HepG2 (cell line): Measurements from ENCODE around the gene PLPPR2. TPM values are rescaled to one million over a fixed set of nuclear protein-coding genes. Genes with fewer than 3 reads are reported as not detected.
A peak's percentile ranks its signal among the peaks of the same experiment; 100 is the strongest.

Source experiments
- BCL3 ChIP-seq: sonication (generic); formaldehyde crosslinking; IDR thresholded peaks from 2 replicates; pipeline ENCODE4 v1.5.1; 2020; ENCODE audit warnings: mild to moderate bottlenecking, missing genetic modification reagents, moderate library complexity
- BCLAF1 ChIP-seq: fragments of 450-650 bp; IDR thresholded peaks from 2 replicates; pipeline ENCODE4 v1.6.1; 2017; ENCODE audit warnings: mild to moderate bottlenecking
- DR1 ChIP-seq: sonication (generic); formaldehyde crosslinking; IDR thresholded peaks from 2 replicates; pipeline ENCODE4 v1.8.0; 2021; ENCODE audit warnings: mild to moderate bottlenecking, missing genetic modification reagents, inconsistent platforms
- HNF4G ChIP-seq, 2 experiments: sonication (generic) in 1 of 2; formaldehyde crosslinking in 1 of 2; IDR thresholded peaks; 2 replicates each; pipeline versions ENCODE4 v1.4.0 to v1.6.1; 2011 to 2020; ENCODE audit warnings: borderline replicate concordance in 2 of 2, low read depth in 2 of 2, mild to moderate bottlenecking in 2 of 2, low read length in 1 of 2, missing genetic modification reagents in 1 of 2, moderate library complexity in 1 of 2
- KAT7 ChIP-seq: IDR thresholded peaks from 2 replicates; pipeline ENCODE4 v1.6.1; 2018; ENCODE audit warnings: borderline replicate concordance, missing compliant biosample characterization
- RFX5 ChIP-seq: IDR thresholded peaks from 2 replicates; pipeline ENCODE4 v1.6.1; 2011; ENCODE audit warnings: low read depth, low read length, improper control_type of control experiment
- SALL2 ChIP-seq: sonication (generic); formaldehyde crosslinking; IDR thresholded peaks from 2 replicates; pipeline ENCODE4 v1.8.1; 2023; ENCODE audit warnings: mild to moderate bottlenecking, missing genetic modification reagents, inconsistent platforms
- SATB2 ChIP-seq: sonication (generic); formaldehyde crosslinking; IDR thresholded peaks from 2 replicates; pipeline ENCODE4 v1.5.0; 2020; ENCODE audit warnings: missing genetic modification reagents
- SMARCE1 ChIP-seq: fragments of 450-650 bp; IDR thresholded peaks from 2 replicates; pipeline ENCODE4 v1.6.1; 2017; ENCODE audit warnings: borderline replicate concordance
- SOX5 ChIP-seq: IDR thresholded peaks from 2 replicates; pipeline ENCODE4 v1.6.1; 2016; ENCODE audit warnings: borderline replicate concordance
- THYN1 ChIP-seq: sonication (generic); formaldehyde crosslinking; IDR thresholded peaks from 2 replicates; pipeline ENCODE4 v1.8.1; 2023; ENCODE audit warnings: low read depth, mild to moderate bottlenecking, moderate library complexity, missing genetic modification reagents, borderline replicate concordance
- XRCC5 ChIP-seq: fragments of 200-400 bp; formaldehyde crosslinking; optimal IDR thresholded peaks from 2 replicates; pipeline ENCODE3; 2017; ENCODE audit warnings: mild to moderate bottlenecking, low read length
- ZFP36L1 ChIP-seq: sonication (generic); formaldehyde crosslinking; IDR thresholded peaks from 2 replicates; pipeline ENCODE4 v1.8.0; 2022; ENCODE audit warnings: mild to moderate bottlenecking, missing genetic modification reagents, moderate library complexity
- ZNF598 ChIP-seq: sonication (generic); formaldehyde crosslinking; IDR thresholded peaks from 2 replicates; pipeline ENCODE4 v1.5.1; 2020; ENCODE audit warnings: mild to moderate bottlenecking, missing genetic modification reagents, borderline replicate concordance
- ZNF614 ChIP-seq: IDR thresholded peaks from 2 replicates; pipeline ENCODE4 v1.6.1; 2018; ENCODE audit warnings: missing biosample characterization, missing genetic modification reagents, inconsistent platforms, borderline replicate concordance
- ZNF672 ChIP-seq: sonication (generic); formaldehyde crosslinking; IDR thresholded peaks from 2 replicates; pipeline ENCODE4 v1.8.1; 2022; ENCODE audit warnings: missing genetic modification reagents
- ZZZ3 ChIP-seq: sonication (generic); formaldehyde crosslinking; IDR thresholded peaks from 2 replicates; pipeline ENCODE4 v1.4.0; 2020; ENCODE audit warnings: missing genetic modification reagents, mild to moderate bottlenecking, borderline replicate concordance
- polyA plus RNA-seq, 8 experiments: library from polyadenylated mRNA; depleted of rRNA in 3 of 8; stranded (reverse) in 7 of 8; unstranded in 1 of 8; fragments of >200 nt; fragmentation: Illumina TruSeq in 4 of 8; extraction: Trizol in 4 of 8; gene quantifications; 2 replicates each; pipeline versions ENCODE4 v1.2.1 to v1.2.3, GENCODE V29; 2011 to 2016; ENCODE audit warnings: low read depth in 4 of 8, missing spikeins in 1 of 8, mixed read lengths in 1 of 8; ENCODE audit not compliant: insufficient read depth in 1 of 8
- total RNA-seq, 5 experiments: library from RNA; depleted of rRNA; stranded (reverse); fragments of >200 nt; fragmentation: Illumina TruSeq; extraction: Trizol; gene quantifications; 2 replicates each; pipeline ENCODE4 v1.2.3, GENCODE V29; 2016; ENCODE audit warnings: low read depth in 1 of 5
- TF ChIP-seq, protein P1 (sequence below): sonication (generic); formaldehyde crosslinking; IDR thresholded peaks from 2 replicates; pipeline ENCODE4 v1.4.0; 2020; ENCODE audit warnings: mild to moderate bottlenecking, missing genetic modification reagents
- TF ChIP-seq, protein P2 (sequence below): sonication (generic); formaldehyde crosslinking; conservative IDR thresholded peaks from 2 replicates; pipeline ENCODE4 v1.4.0; 2020; ENCODE audit warnings: missing genetic modification reagents
- TF ChIP-seq, protein P3 (sequence below): sonication (generic); formaldehyde crosslinking; IDR thresholded peaks from 2 replicates; pipeline ENCODE4 v1.4.0; 2020; ENCODE audit warnings: missing genetic modification reagents
- TF ChIP-seq, protein P4 (sequence below): sonication (generic); formaldehyde crosslinking; IDR thresholded peaks from 2 replicates; pipeline ENCODE4 v1.4.0; 2020; ENCODE audit warnings: missing genetic modification reagents; ENCODE audit errors: not compliant biosample characterization

PLPPR2 gene
- total and polyA plus RNA-seq, 2 of the 13 experiments (the other 11 are each of a cell fraction or from before 2014, with no cell fraction given), result 1.5 to 2.1 TPM

DNA sequence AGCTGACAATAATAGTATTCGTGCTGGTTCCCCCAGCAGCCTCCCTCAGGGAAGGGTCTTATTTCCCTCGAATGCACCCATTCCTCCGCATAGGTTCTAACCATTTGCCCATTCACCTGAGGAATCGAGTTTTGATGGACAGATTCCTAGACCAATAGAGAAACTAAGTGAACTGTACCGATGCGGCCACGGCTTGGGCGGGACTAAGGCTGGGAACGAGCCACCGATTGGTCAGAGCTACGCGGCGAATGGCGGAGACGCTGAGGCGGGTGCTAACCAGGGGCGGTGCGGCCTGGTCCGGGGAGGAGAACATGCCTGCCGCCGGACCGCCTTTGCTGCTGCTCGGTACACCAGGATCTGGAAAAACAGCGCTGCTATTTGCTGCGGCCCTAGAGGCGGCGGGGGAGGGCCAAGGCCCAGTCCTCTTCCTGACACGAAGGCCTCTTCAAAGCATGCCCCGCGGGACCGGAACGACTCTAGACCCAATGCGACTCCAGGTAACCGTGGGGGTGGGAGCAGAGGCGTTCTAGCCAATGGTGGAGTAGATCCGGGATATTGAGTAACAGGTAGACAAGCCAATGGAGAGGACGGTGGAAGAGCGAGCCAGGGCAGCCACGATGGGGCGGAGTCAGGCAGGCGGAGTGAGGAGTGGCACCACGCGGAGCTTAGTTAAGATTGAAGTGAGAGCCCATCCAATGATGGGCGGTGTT is 19.4 kb downstream of the PLPPR2 start, which contains the start of gene SWSAP1 (continued):
- TF ChIP-seq, protein P1, sequence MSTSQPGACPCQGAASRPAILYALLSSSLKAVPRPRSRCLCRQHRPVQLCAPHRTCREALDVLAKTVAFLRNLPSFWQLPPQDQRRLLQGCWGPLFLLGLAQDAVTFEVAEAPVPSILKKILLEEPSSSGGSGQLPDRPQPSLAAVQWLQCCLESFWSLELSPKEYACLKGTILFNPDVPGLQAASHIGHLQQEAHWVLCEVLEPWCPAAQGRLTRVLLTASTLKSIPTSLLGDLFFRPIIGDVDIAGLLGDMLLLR (CRISPR knock-in tag), result no peak
- peak; percentile 71 for TF ChIP-seq DR1
- TF ChIP-seq KAT7 (CRISPR knock-in tag), result no peak
- peak; percentile 92 for TF ChIP-seq BCL3 (CRISPR knock-in tag)
- peak; percentile 88; the same call in 1 of the 2 replicates for TF ChIP-seq ZNF598 (CRISPR knock-in tag)
- TF ChIP-seq BCLAF1, result no peak
- TF ChIP-seq, protein P2, sequence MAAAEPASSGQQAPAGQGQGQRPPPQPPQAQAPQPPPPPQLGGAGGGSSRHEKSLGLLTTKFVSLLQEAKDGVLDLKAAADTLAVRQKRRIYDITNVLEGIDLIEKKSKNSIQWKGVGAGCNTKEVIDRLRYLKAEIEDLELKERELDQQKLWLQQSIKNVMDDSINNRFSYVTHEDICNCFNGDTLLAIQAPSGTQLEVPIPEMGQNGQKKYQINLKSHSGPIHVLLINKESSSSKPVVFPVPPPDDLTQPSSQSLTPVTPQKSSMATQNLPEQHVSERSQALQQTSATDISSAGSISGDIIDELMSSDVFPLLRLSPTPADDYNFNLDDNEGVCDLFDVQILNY (CRISPR knock-in tag), result 0 out of 2 replicates have a peak, but pooled peaks have one; percentile 54
- no peak for TF ChIP-seq ZNF672 (CRISPR knock-in tag)
- TF ChIP-seq ZNF614, result no peak
- TF ChIP-seq HNF4G (IDR thresholded peaks at IDR 0.05; ENCODE audit: borderline replicate concordance, low read depth, low read length), result no peak
- TF ChIP-seq HNF4G (CRISPR knock-in tag; IDR thresholded peaks at IDR 0.05; ENCODE audit: borderline replicate concordance, low read depth), result no peak
- no peak; the same call in 1 of the 2 replicates for TF ChIP-seq RFX5
- peak; percentile 57 for TF ChIP-seq SOX5 (CRISPR knock-in tag)
- TF ChIP-seq ZFP36L1 (CRISPR knock-in tag), result no peak
- TF ChIP-seq SATB2 (CRISPR knock-in tag), result no peak
- no peak for TF ChIP-seq THYN1
- TF ChIP-seq, protein P3, sequence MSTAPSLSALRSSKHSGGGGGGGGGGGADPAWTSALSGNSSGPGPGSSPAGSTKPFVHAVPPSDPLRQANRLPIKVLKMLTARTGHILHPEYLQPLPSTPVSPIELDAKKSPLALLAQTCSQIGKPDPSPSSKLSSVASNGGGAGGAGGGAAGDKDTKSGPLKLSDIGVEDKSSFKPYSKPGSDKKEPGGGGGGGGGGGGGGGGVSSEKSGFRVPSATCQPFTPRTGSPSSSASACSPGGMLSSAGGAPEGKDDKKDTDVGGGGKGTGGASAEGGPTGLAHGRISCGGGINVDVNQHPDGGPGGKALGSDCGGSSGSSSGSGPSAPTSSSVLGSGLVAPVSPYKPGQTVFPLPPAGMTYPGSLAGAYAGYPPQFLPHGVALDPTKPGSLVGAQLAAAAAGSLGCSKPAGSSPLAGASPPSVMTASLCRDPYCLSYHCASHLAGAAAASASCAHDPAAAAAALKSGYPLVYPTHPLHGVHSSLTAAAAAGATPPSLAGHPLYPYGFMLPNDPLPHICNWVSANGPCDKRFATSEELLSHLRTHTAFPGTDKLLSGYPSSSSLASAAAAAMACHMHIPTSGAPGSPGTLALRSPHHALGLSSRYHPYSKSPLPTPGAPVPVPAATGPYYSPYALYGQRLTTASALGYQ, result no peak
- TF ChIP-seq ZZZ3 (CRISPR knock-in tag), result 0 out of 2 replicates have a peak, but pooled peaks have one; percentile 57
- TF ChIP-seq XRCC5, result peak; percentile 64
- no peak for TF ChIP-seq SMARCE1
- TF ChIP-seq SALL2, result peak; percentile 83; the same call in 1 of the 2 replicates
- TF ChIP-seq, protein P4, sequence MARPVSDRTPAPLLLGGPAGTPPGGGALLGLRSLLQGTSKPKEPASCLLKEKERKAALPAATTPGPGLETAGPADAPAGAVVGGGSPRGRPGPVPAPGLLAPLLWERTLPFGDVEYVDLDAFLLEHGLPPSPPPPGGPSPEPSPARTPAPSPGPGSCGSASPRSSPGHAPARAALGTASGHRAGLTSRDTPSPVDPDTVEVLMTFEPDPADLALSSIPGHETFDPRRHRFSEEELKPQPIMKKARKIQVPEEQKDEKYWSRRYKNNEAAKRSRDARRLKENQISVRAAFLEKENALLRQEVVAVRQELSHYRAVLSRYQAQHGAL (CRISPR knock-in tag), result no peak
